Keratinocyte (primary cell): Measurements from ENCODE around the gene GPRC5A. TPM values are rescaled to one million over a fixed set of nuclear protein-coding genes. Genes with fewer than 3 reads are reported as not detected.
A peak's percentile ranks its signal among the peaks of the same experiment; 100 is the strongest.
"Not testable (repeated sequence)": the region's sequence is repeated elsewhere in the genome, so short reads cannot be mapped to it uniquely, and the experiment has no call there.

Experiments
- DNase-seq: peaks from one replicate; pipeline ENCODE4 v3.0.0-alpha.2; 2011; ENCODE audit warnings: low read depth, missing footprints, low spot score
- FAIRE-seq: peaks from 2 replicates; lab custom pipeline; 2011; peaks lifted over from hg19 to GRCh38; lab: Jason Lieb, UNC
- H2AFZ ChIP-seq: 2 replicates; pipeline ENCODE4 v1.6.0; 2012; ENCODE audit warnings: low read length, control low read depth, inconsistent platforms; ENCODE audit not compliant: control insufficient read depth
- H3K27ac ChIP-seq: 2 replicates; pipeline ENCODE4 v1.5.1; 2011; ENCODE audit warnings: low read length; ENCODE audit not compliant: control insufficient read depth, insufficient read depth
- H3K27me3 ChIP-seq: 3 replicates; pipeline ENCODE4 v1.6.0; 2011; ENCODE audit warnings: low read length; ENCODE audit not compliant: control insufficient read depth, insufficient read depth; ENCODE audit errors: extremely low read depth
- H3K36me3 ChIP-seq, 2 experiments: 2 replicates in 1 of 2; 3 replicates in 1 of 2; pipeline ENCODE4 v1.5.1; 2011; ENCODE audit warnings: low read length in 2 of 2, mild to moderate bottlenecking in 1 of 2; ENCODE audit not compliant: control insufficient read depth in 2 of 2, insufficient read depth in 2 of 2; ENCODE audit errors: extremely low read depth in 1 of 2
- H3K4me1 ChIP-seq: 3 replicates; pipeline ENCODE4 v1.5.1; 2011; ENCODE audit warnings: low read length; ENCODE audit not compliant: control insufficient read depth, insufficient read depth; ENCODE audit errors: extremely low read depth
- H3K4me2 ChIP-seq: 3 replicates; pipeline ENCODE4 v1.6.0; 2011; ENCODE audit warnings: low read depth, low read length; ENCODE audit not compliant: control insufficient read depth, insufficient read depth; ENCODE audit errors: extremely low read depth
- H3K4me3 ChIP-seq, 3 experiments: fragments of 200-600 bp in 1 of 3; sonication (generic) in 1 of 3; 2 replicates in 2 of 3; 3 replicates in 1 of 3; pipeline ENCODE4 v1.5.1; 2011 to 2016; ENCODE audit warnings: low read length in 3 of 3, mild to moderate bottlenecking in 3 of 3, control low read depth in 2 of 3, inconsistent platforms in 1 of 3, low read depth in 1 of 3, mixed read lengths in 1 of 3, mixed run types in 1 of 3, moderate library complexity in 1 of 3; ENCODE audit not compliant: control insufficient read depth in 2 of 3, insufficient read depth in 2 of 3; ENCODE audit errors: extremely low read depth in 1 of 3
- H3K79me2 ChIP-seq: 2 replicates; pipeline ENCODE4 v1.6.0; 2012; ENCODE audit warnings: low read length; ENCODE audit not compliant: control insufficient read depth, insufficient read depth
- H3K9ac ChIP-seq: 3 replicates; pipeline ENCODE4 v1.6.0; 2011; ENCODE audit warnings: low read length; ENCODE audit not compliant: control insufficient read depth, insufficient read depth; ENCODE audit errors: extremely low read depth
- H3K9me1 ChIP-seq: 3 replicates; pipeline ENCODE4 v1.6.0; 2011; ENCODE audit warnings: low read length; ENCODE audit not compliant: control insufficient read depth, insufficient read depth; ENCODE audit errors: extremely low read depth
- H3K9me3 ChIP-seq: 2 replicates; pipeline ENCODE4 v1.5.1; 2012; ENCODE audit warnings: low read depth, low read length; ENCODE audit not compliant: control insufficient read depth
- H4K20me1 ChIP-seq: 3 replicates; pipeline ENCODE4 v1.6.0; 2011; ENCODE audit warnings: low read length; ENCODE audit not compliant: control insufficient read depth, insufficient read depth; ENCODE audit errors: extremely low read depth
- EZH2 ChIP-seq: IDR thresholded peaks from one replicate; pipeline ENCODE4 v1.6.1; 2012; ENCODE audit warnings: inconsistent platforms, mild to moderate bottlenecking, low read length, moderate library complexity
- dilution Hi-C: fragments of 300-500 bp; cut with MboI; formaldehyde crosslinking; loops from one replicate; pipeline ENCODE4 v1.7.0; 2020; ENCODE audit warnings: low sequenced_read_pairs; ENCODE audit not compliant: extremely low pct_ligation_motif_present
- polyA plus RNA-seq, 5 experiments: library from polyadenylated mRNA; depleted of rRNA in 3 of 5; stranded (reverse) in 3 of 5; stranded (forward) in 1 of 5; unstranded in 1 of 5; fragments of >200 nt; gene quantifications; 1 replicate in 1 of 5; 2 replicates in 3 of 5; 3 replicates in 1 of 5; pipeline versions ENCODE4 v1.2.1 to v1.2.3, GENCODE V29; 2011 to 2012; ENCODE audit warnings: missing spikeins in 2 of 5, low read depth in 1 of 5, low replicate concordance in 1 of 5
- TF ChIP-seq, protein P1 (sequence below), 3 experiments: IDR thresholded peaks in 1 of 3; conservative IDR thresholded peaks in 1 of 3; optimal IDR thresholded peaks in 1 of 3; 2 replicates in 2 of 3; 3 replicates in 1 of 3; pipeline versions ENCODE3 to v1.5.1; 2011; ENCODE audit warnings: low read length in 3 of 3, mild to moderate bottlenecking in 3 of 3, moderate library complexity in 2 of 3, control low read depth in 1 of 3, inconsistent platforms in 1 of 3; ENCODE audit not compliant: insufficient read depth in 2 of 3; ENCODE audit errors: extremely low read depth in 1 of 3

GPRC5A gene
- polyA plus RNA-seq, 1 donor (not counting 4 experiments of a cell fraction or from before 2014, with no cell fraction given) = 25.5 TPM

DNA sequence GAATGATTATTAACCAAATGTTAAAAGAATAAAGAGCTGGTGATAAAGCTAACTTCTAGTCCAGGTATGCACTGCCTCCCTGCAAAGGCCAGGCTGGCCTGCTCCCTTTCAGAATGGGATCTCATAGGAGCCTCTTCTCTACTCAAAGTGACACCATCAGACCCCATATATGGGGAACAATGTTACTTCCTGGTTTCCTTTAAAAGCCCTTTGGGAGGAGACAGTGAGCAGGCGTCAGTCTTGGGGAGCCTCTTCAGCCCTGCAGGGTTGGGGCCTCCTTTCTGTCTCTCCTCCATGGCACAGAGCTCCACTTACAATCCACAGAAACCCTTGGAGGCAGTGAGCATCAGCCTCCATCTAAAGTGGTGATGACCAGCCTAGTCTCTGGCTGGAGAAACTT, 17.3 kb upstream of the GPRC5A start:
- Histone ChIP-seq H3K27ac (peak overlapping the region; percentile 94), H3K4me2 (no peak overlapping the region), H4K20me1 (no peaks in the 10 kb centered on the region), H3K4me3 (no peak overlapping the region), H2AFZ (no peak overlapping the region), H3K9ac (no peak overlapping the region), H3K4me1 (peaks cover 54% of the 10 kb centered on the region), H3K79me2 (no peaks in the 10 kb centered on the region), H3K9me1 (no peaks in the 10 kb centered on the region), H3K36me3 (peaks cover 0 to 1% of the 10 kb centered on the region in 2 experiments), H3K9me3 (no peaks in the 10 kb centered on the region), H3K27me3 (no peaks in the 10 kb centered on the region)
- no peak for TF ChIP-seq EZH2
- TF ChIP-seq, protein P1, sequence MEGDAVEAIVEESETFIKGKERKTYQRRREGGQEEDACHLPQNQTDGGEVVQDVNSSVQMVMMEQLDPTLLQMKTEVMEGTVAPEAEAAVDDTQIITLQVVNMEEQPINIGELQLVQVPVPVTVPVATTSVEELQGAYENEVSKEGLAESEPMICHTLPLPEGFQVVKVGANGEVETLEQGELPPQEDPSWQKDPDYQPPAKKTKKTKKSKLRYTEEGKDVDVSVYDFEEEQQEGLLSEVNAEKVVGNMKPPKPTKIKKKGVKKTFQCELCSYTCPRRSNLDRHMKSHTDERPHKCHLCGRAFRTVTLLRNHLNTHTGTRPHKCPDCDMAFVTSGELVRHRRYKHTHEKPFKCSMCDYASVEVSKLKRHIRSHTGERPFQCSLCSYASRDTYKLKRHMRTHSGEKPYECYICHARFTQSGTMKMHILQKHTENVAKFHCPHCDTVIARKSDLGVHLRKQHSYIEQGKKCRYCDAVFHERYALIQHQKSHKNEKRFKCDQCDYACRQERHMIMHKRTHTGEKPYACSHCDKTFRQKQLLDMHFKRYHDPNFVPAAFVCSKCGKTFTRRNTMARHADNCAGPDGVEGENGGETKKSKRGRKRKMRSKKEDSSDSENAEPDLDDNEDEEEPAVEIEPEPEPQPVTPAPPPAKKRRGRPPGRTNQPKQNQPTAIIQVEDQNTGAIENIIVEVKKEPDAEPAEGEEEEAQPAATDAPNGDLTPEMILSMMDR (optimal IDR thresholded peaks at IDR 0.05 in 1 of 3, IDR thresholded peaks at IDR 0.05 in 1 of 3, conservative IDR thresholded peaks at IDR 0.05 in 1 of 3; ENCODE audit: extremely low read depth in 1 of 3, insufficient read depth in 2 of 3, low read length in 3 of 3) = no peak
- dilution Hi-C loops = no loop called here
- DNase-seq (no peak), FAIRE-seq (no peak)

DNA sequence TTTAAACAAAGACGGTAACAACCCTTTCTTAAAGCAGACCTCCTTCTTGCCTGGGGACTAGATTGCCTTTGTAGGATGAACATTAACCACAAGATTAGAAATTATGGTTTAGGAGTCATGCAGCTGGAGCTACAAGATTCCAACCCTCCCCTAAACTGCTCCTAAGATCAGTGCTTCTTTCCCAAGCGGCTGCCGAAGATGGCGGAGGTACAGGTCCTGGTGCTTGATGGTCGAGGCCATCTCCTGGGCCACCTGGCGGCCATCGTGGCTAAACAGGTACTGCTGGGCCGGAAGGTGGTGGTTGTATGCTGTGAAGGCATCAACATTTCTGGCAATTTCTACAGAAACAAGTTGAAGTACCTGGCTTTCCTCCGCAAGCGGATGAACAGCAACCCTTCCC, 16.1 kb upstream of the GPRC5A start:
- H2AFZ ChIP-seq, H3K4me3 ChIP-seq, H4K20me1 ChIP-seq, FAIRE-seq, H3K27ac ChIP-seq, dilution Hi-C loops, DNase-seq, H3K4me2 ChIP-seq, H3K9ac ChIP-seq, H3K36me3 ChIP-seq, H3K27me3 ChIP-seq, H3K79me2 ChIP-seq, H3K9me1 ChIP-seq, H3K9me3 ChIP-seq: not testable (repeated sequence)
- peaks cover 57% of the 10 kb centered on the region for H3K4me1 ChIP-seq

DNA sequence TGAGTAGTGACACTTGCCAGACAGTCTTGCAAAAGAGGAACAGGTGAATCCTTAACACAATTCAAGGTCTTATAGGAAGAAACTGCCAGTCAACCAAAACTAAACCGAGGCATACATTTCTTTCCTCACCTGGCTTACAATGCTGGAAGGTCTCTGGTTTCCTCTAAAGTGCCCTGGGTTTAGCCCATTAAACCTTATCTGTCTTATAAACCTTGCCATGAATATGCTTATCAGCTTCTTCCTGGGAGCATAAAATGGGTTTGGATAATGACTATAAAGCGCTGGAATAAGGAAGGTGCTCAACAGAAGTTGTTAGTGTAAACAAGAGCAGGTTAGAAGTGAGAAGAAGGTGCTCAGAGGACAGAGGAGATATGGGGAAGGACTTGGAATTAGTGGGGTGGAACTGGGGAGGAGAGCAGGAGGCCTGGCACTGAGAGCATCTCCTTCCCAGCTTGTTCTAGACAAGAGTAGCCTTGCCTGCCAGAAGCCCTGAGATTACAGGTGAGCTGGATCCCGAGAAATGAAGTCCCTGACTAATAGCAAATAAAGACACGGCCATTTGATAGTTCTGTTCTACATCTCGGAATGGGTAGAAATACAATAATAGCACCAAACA, 14.1 kb upstream of the GPRC5A start:
- peak overlapping the region; percentile 11 for H3K9ac ChIP-seq
- H3K27ac ChIP-seq = peak overlapping the region; percentile 42
- H3K9me3 ChIP-seq = no peaks in the 10 kb centered on the region
- FAIRE-seq (no peak), DNase-seq (no peak)
- no peaks in the 10 kb centered on the region for H4K20me1 ChIP-seq
- peaks cover 0 to 1% of the 10 kb centered on the region in 2 experiments for H3K36me3 ChIP-seq
- H2AFZ ChIP-seq = peak overlapping the region; percentile 67
- H3K4me3 ChIP-seq = peak overlapping the region in 1 of 3 experiments; percentile 0
- TF ChIP-seq, protein P1 (optimal IDR thresholded peaks at IDR 0.05 in 1 of 3, IDR thresholded peaks at IDR 0.05 in 1 of 3, conservative IDR thresholded peaks at IDR 0.05 in 1 of 3; ENCODE audit: extremely low read depth in 1 of 3, insufficient read depth in 2 of 3, low read length in 3 of 3) = no peak
- TF ChIP-seq EZH2 = no peak
- peaks cover 57% of the 10 kb centered on the region for H3K4me1 ChIP-seq
- dilution Hi-C loops = no loop called here
- H3K4me2 ChIP-seq = peak overlapping the region; percentile 23
- H3K9me1 ChIP-seq = no peaks in the 10 kb centered on the region
- H3K27me3 ChIP-seq = no peaks in the 10 kb centered on the region
- no peaks in the 10 kb centered on the region for H3K79me2 ChIP-seq
